HL-60 (cell line): ENCODE data around the gene EIF2B4.

Source experiments
- DNase-seq, 2 experiments: peaks; one replicate each; pipeline ENCODE4 v3.0.0-alpha.2; 2010 to 2020; ENCODE audit warnings: low read depth in 1 of 2, low spot score in 1 of 2
- H3K27ac ChIP-seq: fragments of 250-450 bp; sonication (Bioruptor Pico); replicated peaks from 2 replicates; pipeline ENCODE4 v1.5.1; 2020; ENCODE audit warnings: mild to moderate bottlenecking, moderate library complexity
- H3K27me3 ChIP-seq: fragments of 250-450 bp; sonication (Bioruptor Pico); 2 replicates; pipeline ENCODE4 v1.5.1; 2021; ENCODE audit warnings: mild to moderate bottlenecking, moderate library complexity; ENCODE audit not compliant: insufficient read depth, poor library complexity, severe bottlenecking
- H3K4me3 ChIP-seq: replicated peaks from 2 replicates; pipeline ENCODE4 v1.5.1; 2011; ENCODE audit warnings: mild to moderate bottlenecking, control low read depth, low read length; ENCODE audit not compliant: insufficient read depth
- GABPA ChIP-seq: IDR thresholded peaks from 2 replicates; pipeline ENCODE4 v1.6.1; 2012; ENCODE audit warnings: low read depth
- POLR2AphosphoS5 ChIP-seq: IDR thresholded peaks from 2 replicates; pipeline ENCODE4 v1.6.1; 2012; ENCODE audit warnings: low read depth
- REST ChIP-seq: IDR thresholded peaks from 2 replicates; pipeline ENCODE4 v1.6.1; 2012; ENCODE audit warnings: low read depth; ENCODE audit not compliant: insufficient replicate concordance
- SPI1 ChIP-seq: IDR thresholded peaks from 2 replicates; pipeline ENCODE4 v1.6.1; 2012; ENCODE audit warnings: low read depth, mild to moderate bottlenecking, borderline replicate concordance
- TF ChIP-seq, protein P1 (sequence below): IDR thresholded peaks from one replicate; pipeline ENCODE4 v1.5.1; 2011; ENCODE audit warnings: low read length, control low read depth, inconsistent platforms; ENCODE audit not compliant: insufficient read depth

EIF2B4 gene

GRCh38 chr2:27409321-27410073 lies 39.4 kb upstream of the EIF2B4 start, which contains the start of gene PPM1G:
Gene PPM1G (minus strand): TSS chr2:27409591. CDS start chr2:27409422, 169 bp downstream.
- Histone ChIP-seq H3K27ac (peak within 1 kb of the TSS; percentile 90), H3K4me3 (peak within 1 kb of the TSS; percentile 95), H3K27me3 (no peaks in the 10 kb centered on the region)
- TF ChIP-seq, protein P1, sequence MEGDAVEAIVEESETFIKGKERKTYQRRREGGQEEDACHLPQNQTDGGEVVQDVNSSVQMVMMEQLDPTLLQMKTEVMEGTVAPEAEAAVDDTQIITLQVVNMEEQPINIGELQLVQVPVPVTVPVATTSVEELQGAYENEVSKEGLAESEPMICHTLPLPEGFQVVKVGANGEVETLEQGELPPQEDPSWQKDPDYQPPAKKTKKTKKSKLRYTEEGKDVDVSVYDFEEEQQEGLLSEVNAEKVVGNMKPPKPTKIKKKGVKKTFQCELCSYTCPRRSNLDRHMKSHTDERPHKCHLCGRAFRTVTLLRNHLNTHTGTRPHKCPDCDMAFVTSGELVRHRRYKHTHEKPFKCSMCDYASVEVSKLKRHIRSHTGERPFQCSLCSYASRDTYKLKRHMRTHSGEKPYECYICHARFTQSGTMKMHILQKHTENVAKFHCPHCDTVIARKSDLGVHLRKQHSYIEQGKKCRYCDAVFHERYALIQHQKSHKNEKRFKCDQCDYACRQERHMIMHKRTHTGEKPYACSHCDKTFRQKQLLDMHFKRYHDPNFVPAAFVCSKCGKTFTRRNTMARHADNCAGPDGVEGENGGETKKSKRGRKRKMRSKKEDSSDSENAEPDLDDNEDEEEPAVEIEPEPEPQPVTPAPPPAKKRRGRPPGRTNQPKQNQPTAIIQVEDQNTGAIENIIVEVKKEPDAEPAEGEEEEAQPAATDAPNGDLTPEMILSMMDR: no peak
- TF ChIP-seq SPI1 (peak; percentile 54; the same call in 1 of the 2 replicates), POLR2AphosphoS5 (peak; percentile 97), GABPA (peak; percentile 86), REST (peak; percentile 72)
- peak; percentile 93 to 95 for DNase-seq

GRCh38 chr2:27408601-27409320 lies 38.6 kb upstream of the EIF2B4 start:
- no peaks in the 10 kb centered on the region for H3K27me3 ChIP-seq
- TF ChIP-seq, protein P1: no peak
- TF ChIP-seq GABPA (no peak), REST (no peak), POLR2AphosphoS5 (no peak), SPI1 (no peak)
- peak overlapping the region; percentile 95 for H3K4me3 ChIP-seq
- peak in 1 of 2 experiments; percentile 43 for DNase-seq
- H3K27ac ChIP-seq: peak overlapping the region; percentile 88

GRCh38 chr2:27407798-27408491 lies 37.8 kb upstream of the EIF2B4 start:
- Histone ChIP-seq H3K27me3 (no peaks in the 10 kb centered on the region), H3K4me3 (peak overlapping the region; percentile 95), H3K27ac (peak overlapping the region; percentile 88)
- DNase-seq: peak in 1 of 2 experiments; percentile 21
- TF ChIP-seq REST (no peak), GABPA (no peak), SPI1 (no peak), POLR2AphosphoS5 (no peak)
- TF ChIP-seq, protein P1: no peak
